Astrocyte (in vitro differentiated cells and primary cell): Measurements from ENCODE around the gene CES1. TPM values are rescaled to one million over a fixed set of nuclear protein-coding genes. Genes with fewer than 3 reads are reported as not detected.

Experiments used
- DNase-seq: peaks from one replicate; pipeline ENCODE4 v3.0.0-alpha.2; 2010; ENCODE audit warnings: low read depth
- FAIRE-seq: peaks from 2 replicates; lab custom pipeline; 2011; peaks lifted over from hg19 to GRCh38; lab: Jason Lieb, UNC
- H2AFZ ChIP-seq: 2 replicates; pipeline ENCODE4 v1.6.0; 2012; ENCODE audit warnings: low read depth, low read length, inconsistent platforms
- H3K27ac ChIP-seq: 2 replicates; pipeline ENCODE4 v1.5.1; 2011; ENCODE audit warnings: low read depth, low read length, inconsistent platforms
- H3K27me3 ChIP-seq: 2 replicates; pipeline ENCODE4 v1.6.0; 2011; ENCODE audit warnings: low read length, inconsistent platforms; ENCODE audit not compliant: insufficient read depth
- H3K36me3 ChIP-seq: 2 replicates; pipeline ENCODE4 v1.5.1; 2011; ENCODE audit warnings: low read length, inconsistent platforms; ENCODE audit not compliant: insufficient read depth
- H3K4me1 ChIP-seq: 2 replicates; pipeline ENCODE4 v1.5.1; 2011; ENCODE audit warnings: low read length, inconsistent platforms; ENCODE audit not compliant: insufficient read depth
- H3K4me2 ChIP-seq: 2 replicates; pipeline ENCODE4 v1.6.0; 2012; ENCODE audit warnings: low read length, inconsistent platforms
- H3K4me3 ChIP-seq: 2 replicates; pipeline ENCODE4 v1.5.1; 2011; ENCODE audit warnings: low read depth, mild to moderate bottlenecking, low read length, inconsistent platforms; ENCODE audit not compliant: insufficient read depth
- H3K79me2 ChIP-seq: 2 replicates; pipeline ENCODE4 v1.6.0; 2012; ENCODE audit warnings: mild to moderate bottlenecking, low read length, inconsistent platforms; ENCODE audit not compliant: insufficient read depth
- H3K9ac ChIP-seq: 2 replicates; pipeline ENCODE4 v1.6.0; 2012; ENCODE audit warnings: mild to moderate bottlenecking, low read length, inconsistent platforms
- H3K9me3 ChIP-seq: 2 replicates; pipeline ENCODE4 v1.5.1; 2012; ENCODE audit warnings: low read depth, mild to moderate bottlenecking, low read length, inconsistent platforms; ENCODE audit not compliant: insufficient read depth
- H4K20me1 ChIP-seq: 2 replicates; pipeline ENCODE4 v1.6.0; 2012; ENCODE audit warnings: low read length, inconsistent platforms; ENCODE audit not compliant: insufficient read depth
- H3K27ac Mint-ChIP-seq: one replicate; pipeline ENCODE4 v1.8.0; 2021; ENCODE audit warnings: mild to moderate bottlenecking, mixed read lengths; ENCODE audit not compliant: unreplicated experiment
- H3K27me3 Mint-ChIP-seq: one replicate; pipeline ENCODE4 v1.8.0; 2021; ENCODE audit warnings: low read depth, mixed read lengths; ENCODE audit not compliant: unreplicated experiment
- H3K36me3 Mint-ChIP-seq: one replicate; pipeline ENCODE4 v1.8.0; 2021; ENCODE audit warnings: low read depth, mixed read lengths; ENCODE audit not compliant: unreplicated experiment
- H3K4me1 Mint-ChIP-seq: one replicate; pipeline ENCODE4 v1.8.0; 2021; ENCODE audit warnings: low read depth, mixed read lengths; ENCODE audit not compliant: unreplicated experiment
- H3K4me3 Mint-ChIP-seq: one replicate; pipeline ENCODE4 v1.8.0; 2021; ENCODE audit warnings: mild to moderate bottlenecking, moderate library complexity, mixed read lengths; ENCODE audit not compliant: unreplicated experiment
- H3K9me3 Mint-ChIP-seq: one replicate; pipeline ENCODE4 v1.8.0; 2021; ENCODE audit warnings: mild to moderate bottlenecking, mixed read lengths; ENCODE audit not compliant: unreplicated experiment
- CTCF ChIP-seq: IDR thresholded peaks from 2 replicates; pipeline ENCODE4 v1.5.1; 2011; ENCODE audit warnings: low read depth, mild to moderate bottlenecking, inconsistent platforms, low read length, moderate library complexity; ENCODE audit not compliant: insufficient read depth
- EZH2 ChIP-seq: IDR thresholded peaks from 2 replicates; pipeline ENCODE4 v1.6.1; 2012; ENCODE audit warnings: mild to moderate bottlenecking, low read length, inconsistent platforms; ENCODE audit not compliant: insufficient read depth
- total RNA-seq: library from RNA; stranded (reverse); gene quantifications from 2 replicates; pipeline ENCODE4 v1.2.1, GENCODE V29; 2021

Gene CES1
- total RNA-seq, 1 donor from 2014 or later, result not detected

- no peak overlapping the region for H3K9ac ChIP-seq
- H3K27me3 ChIP-seq, result no peaks in the 10 kb centered on the region
- no peak overlapping the region for H3K4me2 ChIP-seq
- peaks cover 16% of the 10 kb centered on the region for H3K27me3 Mint-ChIP-seq
- no peaks in the 10 kb centered on the region for H3K36me3 Mint-ChIP-seq
- H3K4me3 Mint-ChIP-seq, result no peak overlapping the region
- H3K9me3 Mint-ChIP-seq, result peaks cover 3% of the 10 kb centered on the region
- H2AFZ ChIP-seq, result no peak overlapping the region
- H3K4me1 Mint-ChIP-seq, result peaks cover 10% of the 10 kb centered on the region
- H3K36me3 ChIP-seq, result no peaks in the 10 kb centered on the region
- no peak overlapping the region for H3K4me3 ChIP-seq
- H4K20me1 ChIP-seq, result no peaks in the 10 kb centered on the region
- H3K4me1 ChIP-seq, result no peaks in the 10 kb centered on the region
- DNase-seq (no peak), FAIRE-seq (no peak)
- H3K27ac ChIP-seq, result no peak overlapping the region
- no peak for TF ChIP-seq EZH2
- TF ChIP-seq CTCF, result no peak
- H3K27ac Mint-ChIP-seq, result no peak overlapping the region
- no peaks in the 10 kb centered on the region for H3K9me3 ChIP-seq
- no peaks in the 10 kb centered on the region for H3K79me2 ChIP-seq
Observed at GRCh38 chr16:55873122-55873521, 40.2 kb upstream of the CES1 start.

GRCh38 chr16:55872130-55872529, 39.2 kb upstream of the CES1 start:
- no peak overlapping the region for H3K27ac ChIP-seq
- H3K4me3 ChIP-seq, result no peak overlapping the region
- H4K20me1 ChIP-seq, result no peaks in the 10 kb centered on the region
- DNase-seq, result no peak
- peaks cover 3% of the 10 kb centered on the region for H3K9me3 Mint-ChIP-seq
- H3K79me2 ChIP-seq, result no peaks in the 10 kb centered on the region
- H3K36me3 Mint-ChIP-seq, result no peaks in the 10 kb centered on the region
- no peak for FAIRE-seq
- no peak overlapping the region for H3K4me2 ChIP-seq
- no peak for TF ChIP-seq EZH2
- no peak for TF ChIP-seq CTCF
- no peak overlapping the region for H2AFZ ChIP-seq
- H3K9ac ChIP-seq, result no peak overlapping the region
- no peak overlapping the region for H3K27ac Mint-ChIP-seq
- no peaks in the 10 kb centered on the region for H3K4me1 ChIP-seq
- H3K27me3 Mint-ChIP-seq, result peaks cover 21% of the 10 kb centered on the region
- H3K4me1 Mint-ChIP-seq, result peaks cover 10% of the 10 kb centered on the region
- H3K4me3 Mint-ChIP-seq, result no peak overlapping the region
- no peaks in the 10 kb centered on the region for H3K27me3 ChIP-seq
- no peaks in the 10 kb centered on the region for H3K9me3 ChIP-seq
- H3K36me3 ChIP-seq, result no peaks in the 10 kb centered on the region

- Histone ChIP-seq H3K36me3 (no peaks in the 10 kb centered on the region), H3K27ac (no peak overlapping the region), H3K79me2 (no peaks in the 10 kb centered on the region), H4K20me1 (no peaks in the 10 kb centered on the region), H2AFZ (no peak overlapping the region), H3K9me3 (no peaks in the 10 kb centered on the region), H3K27me3 (no peaks in the 10 kb centered on the region), H3K4me2 (no peak overlapping the region), H3K4me3 (no peak overlapping the region), H3K9ac (no peak overlapping the region), H3K4me1 (no peaks in the 10 kb centered on the region)
- no peak for FAIRE-seq
- TF ChIP-seq CTCF, result no peak
- no peak for TF ChIP-seq EZH2
- Mint-ChIP-seq H3K9me3 (peaks cover 3% of the 10 kb centered on the region), H3K36me3 (no peaks in the 10 kb centered on the region), H3K4me1 (peaks cover 5% of the 10 kb centered on the region), H3K27ac (no peak overlapping the region), H3K4me3 (no peak overlapping the region), H3K27me3 (peaks cover 21% of the 10 kb centered on the region)
- DNase-seq, result no peak
Observed at GRCh38 chr16:55871411-55872038, 38.6 kb upstream of the CES1 start.
